Endothelial cell of umbilical vein (primary cell): ENCODE results near the gene NCOA7. TPM values are rescaled to one million over a fixed set of nuclear protein-coding genes. Genes with fewer than 3 reads are reported as not detected.

Experiments
- BruUV-seq: library from RNA; stranded (reverse); fragments of 400-500 nt; replicated peaks from 2 replicates; lab custom pipeline; 2021; lab: Mats Ljungman, UMichigan
- CTCF ChIA-PET: fragments of 300-600, 350-600 bp; sonication (Branson Sonifier 250); formaldehyde crosslinking; loops from one replicate; lab custom pipeline; 2021; ENCODE audit warnings: antibody characterized with exemption, inconsistent platforms; lab: Charles Lee
- POLR2A ChIA-PET: fragments of 300-600, 350-600 bp; sonication (Branson Sonifier 250); formaldehyde crosslinking; loops from one replicate; lab custom pipeline; 2021; ENCODE audit warnings: antibody characterized with exemption, inconsistent platforms; lab: Charles Lee
- DNase-seq: peaks from one replicate; pipeline ENCODE4 v3.0.0-alpha.2; 2011; ENCODE audit warnings: low read depth, low spot score
- FAIRE-seq: peaks from 2 replicates; lab custom pipeline; 2011; peaks lifted over from hg19 to GRCh38; lab: Jason Lieb, UNC
- H2AFZ ChIP-seq: 2 replicates; pipeline ENCODE4 v1.6.0; 2012; ENCODE audit warnings: low read depth, low read length, control low read depth, inconsistent platforms
- H3K27ac ChIP-seq: 2 replicates; pipeline ENCODE4 v1.5.1; 2011; ENCODE audit warnings: low read depth, mild to moderate bottlenecking, control low read depth, low read length, moderate library complexity; ENCODE audit not compliant: insufficient read depth
- H3K27me3 ChIP-seq, 2 experiments: 2 replicates each; pipeline versions ENCODE4 v1.6.0 to v1.6.1; 2011; ENCODE audit warnings: low read length in 2 of 2, mixed read lengths in 1 of 2; ENCODE audit not compliant: control insufficient read depth in 2 of 2, insufficient read depth in 2 of 2
- H3K36me3 ChIP-seq, 2 experiments: 2 replicates in 1 of 2; 3 replicates in 1 of 2; pipeline ENCODE4 v1.5.1; 2011; ENCODE audit warnings: low read length in 2 of 2, mild to moderate bottlenecking in 1 of 2, moderate library complexity in 1 of 2; ENCODE audit not compliant: control insufficient read depth in 2 of 2, insufficient read depth in 2 of 2; ENCODE audit errors: extremely low read depth in 1 of 2
- H3K4me1 ChIP-seq: 3 replicates; pipeline ENCODE4 v1.5.1; 2011; ENCODE audit warnings: mild to moderate bottlenecking, low read length; ENCODE audit not compliant: control insufficient read depth, insufficient read depth; ENCODE audit errors: extremely low read depth
- H3K4me2 ChIP-seq: 2 replicates; pipeline ENCODE4 v1.6.1; 2011; ENCODE audit warnings: low read length, control low read depth, mixed read lengths; ENCODE audit not compliant: insufficient read depth
- H3K4me3 ChIP-seq, 3 experiments: fragments of 200-600 bp in 1 of 3; sonication (generic), shearing (Covaris generic) in 1 of 3; replicated peaks in 1 of 3; 2 replicates each; pipeline ENCODE4 v1.5.1; 2011 to 2016; ENCODE audit warnings: control low read depth in 3 of 3, low read length in 3 of 3, mild to moderate bottlenecking in 2 of 3, inconsistent platforms in 1 of 3, low read depth in 1 of 3, moderate library complexity in 1 of 3; ENCODE audit not compliant: insufficient read depth in 1 of 3
- H3K79me2 ChIP-seq: 2 replicates; pipeline ENCODE4 v1.6.0; 2012; ENCODE audit warnings: low read length, inconsistent platforms; ENCODE audit not compliant: control insufficient read depth, insufficient read depth
- H3K9ac ChIP-seq: replicated peaks from 2 replicates; pipeline ENCODE3; 2011; ENCODE audit warnings: low read length, control low read depth; ENCODE audit not compliant: insufficient read depth; ENCODE audit errors: extremely low read depth
- H3K9me1 ChIP-seq: replicated peaks from 3 replicates; pipeline ENCODE4 v1.6.0; 2011; ENCODE audit warnings: mild to moderate bottlenecking, low read length; ENCODE audit not compliant: control insufficient read depth, insufficient read depth; ENCODE audit errors: extremely low read depth
- H3K9me3 ChIP-seq: replicated peaks from 2 replicates; pipeline ENCODE4 v1.5.1; 2012; ENCODE audit warnings: low read length, inconsistent platforms; ENCODE audit not compliant: control insufficient read depth, insufficient read depth
- H4K20me1 ChIP-seq: replicated peaks from 2 replicates; pipeline ENCODE3; 2011; ENCODE audit warnings: mild to moderate bottlenecking, low read length; ENCODE audit not compliant: control insufficient read depth, insufficient read depth; ENCODE audit errors: extremely low read depth
- FOS ChIP-seq: IDR thresholded peaks from 2 replicates; pipeline ENCODE4 v1.6.1; 2011; ENCODE audit warnings: mild to moderate bottlenecking, low read length, moderate library complexity, borderline replicate concordance; ENCODE audit not compliant: insufficient read depth
- GATA2 ChIP-seq: IDR thresholded peaks from 2 replicates; pipeline ENCODE4 v1.7.0; 2011; ENCODE audit warnings: low read depth, mild to moderate bottlenecking, moderate library complexity, mixed read lengths, low read length; ENCODE audit not compliant: insufficient read length, insufficient read depth
- JUN ChIP-seq: IDR thresholded peaks from 2 replicates; pipeline ENCODE4 v1.6.1; 2011; ENCODE audit warnings: borderline replicate concordance, low read depth; ENCODE audit not compliant: insufficient read length, insufficient read depth
- MYC ChIP-seq: IDR thresholded peaks from one replicate; pipeline ENCODE4 v1.6.1; 2011; ENCODE audit warnings: mild to moderate bottlenecking, low read depth, low read length
- POLR2A ChIP-seq: IDR thresholded peaks from 2 replicates; pipeline ENCODE4 v1.6.1; 2012; ENCODE audit warnings: low read depth, mild to moderate bottlenecking, control low read depth, low read length
- POLR2AphosphoS5 ChIP-seq: IDR thresholded peaks from 2 replicates; pipeline ENCODE4 v1.6.1; 2012; ENCODE audit warnings: low read depth, mild to moderate bottlenecking, control low read depth, low read length, moderate library complexity; ENCODE audit not compliant: insufficient read depth
- dilution Hi-C: fragments of 300-500 bp; cut with MboI; formaldehyde crosslinking; loops from one replicate; pipeline ENCODE4 v1.15.0; 2019; ENCODE audit warnings: low sequenced_read_pairs; ENCODE audit not compliant: extremely low pct_ligation_motif_present
- intact Hi-C: fragments of 100-400 bp; cut with micrococcal nuclease; formaldehyde crosslinking; loops from one replicate; pipeline ENCODE4 v1.10.0; 2022
- polyA plus RNA-seq, 4 experiments: library from polyadenylated mRNA; depleted of rRNA in 3 of 4; stranded (reverse) in 3 of 4; unstranded in 1 of 4; fragments of >200 nt; gene quantifications; 2 replicates each; pipeline versions ENCODE4 v1.2.1 to v1.2.3, GENCODE V29; 2011 to 2012; ENCODE audit warnings: missing spikeins in 1 of 4
- total RNA-seq: library from RNA; stranded (reverse); gene quantifications from 2 replicates; pipeline ENCODE4 v1.2.3, GENCODE V29; 2021
- TF ChIP-seq, protein P1 (sequence below), 2 donors: IDR thresholded peaks; 1 replicate in 1 of 2; 2 replicates in 1 of 2; pipeline ENCODE4 v1.5.1; 2011; ENCODE audit warnings: low read length in 2 of 2, mild to moderate bottlenecking in 2 of 2, moderate library complexity in 2 of 2, control low read depth in 1 of 2, inconsistent platforms in 1 of 2, low read depth in 1 of 2; ENCODE audit not compliant: insufficient read depth in 1 of 2; ENCODE audit errors: extremely low read depth in 1 of 2
- TF ChIP-seq, protein P2 (sequence below): IDR thresholded peaks from 2 replicates; pipeline ENCODE4 v1.6.1; 2011; ENCODE audit not compliant: insufficient read depth, insufficient read length

Gene NCOA7
- total and polyA plus RNA-seq, 2 donors (not counting 3 experiments of a cell fraction or from before 2014, with no cell fraction given) = 27.7 to 71.2 TPM

GRCh38 chr6:125961117-125961516 lies 170.4 kb downstream of the NCOA7 start:
- FAIRE-seq (no peak), DNase-seq (no peak)
- H3K4me2 ChIP-seq = no peak overlapping the region
- POLR2A ChIA-PET = no interaction called here
- H3K9me1 ChIP-seq = no peaks in the 10 kb centered on the region
- no peak overlapping the region for H3K9ac ChIP-seq
- no peak overlapping the region for H3K27ac ChIP-seq
- no peaks in the 10 kb centered on the region for H3K27me3 ChIP-seq
- H3K4me3 ChIP-seq = no peak overlapping the region
- BruUV-seq = no TSS peak
- no peaks in the 10 kb centered on the region for H3K79me2 ChIP-seq
- H3K36me3 ChIP-seq = no peaks in the 10 kb centered on the region
- TF ChIP-seq GATA2 (no peak), POLR2A (no peak), MYC (no peak), FOS (no peak), JUN (no peak), POLR2AphosphoS5 (no peak)
- TF ChIP-seq, protein P1, sequence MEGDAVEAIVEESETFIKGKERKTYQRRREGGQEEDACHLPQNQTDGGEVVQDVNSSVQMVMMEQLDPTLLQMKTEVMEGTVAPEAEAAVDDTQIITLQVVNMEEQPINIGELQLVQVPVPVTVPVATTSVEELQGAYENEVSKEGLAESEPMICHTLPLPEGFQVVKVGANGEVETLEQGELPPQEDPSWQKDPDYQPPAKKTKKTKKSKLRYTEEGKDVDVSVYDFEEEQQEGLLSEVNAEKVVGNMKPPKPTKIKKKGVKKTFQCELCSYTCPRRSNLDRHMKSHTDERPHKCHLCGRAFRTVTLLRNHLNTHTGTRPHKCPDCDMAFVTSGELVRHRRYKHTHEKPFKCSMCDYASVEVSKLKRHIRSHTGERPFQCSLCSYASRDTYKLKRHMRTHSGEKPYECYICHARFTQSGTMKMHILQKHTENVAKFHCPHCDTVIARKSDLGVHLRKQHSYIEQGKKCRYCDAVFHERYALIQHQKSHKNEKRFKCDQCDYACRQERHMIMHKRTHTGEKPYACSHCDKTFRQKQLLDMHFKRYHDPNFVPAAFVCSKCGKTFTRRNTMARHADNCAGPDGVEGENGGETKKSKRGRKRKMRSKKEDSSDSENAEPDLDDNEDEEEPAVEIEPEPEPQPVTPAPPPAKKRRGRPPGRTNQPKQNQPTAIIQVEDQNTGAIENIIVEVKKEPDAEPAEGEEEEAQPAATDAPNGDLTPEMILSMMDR (IDR thresholded peaks at IDR 0.05; ENCODE audit: extremely low read depth in 1 of 2, insufficient read depth in 1 of 2, low read depth in 1 of 2, low read length in 2 of 2) = no peak
- TF ChIP-seq, protein P2, sequence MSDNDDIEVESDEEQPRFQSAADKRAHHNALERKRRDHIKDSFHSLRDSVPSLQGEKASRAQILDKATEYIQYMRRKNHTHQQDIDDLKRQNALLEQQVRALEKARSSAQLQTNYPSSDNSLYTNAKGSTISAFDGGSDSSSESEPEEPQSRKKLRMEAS = no peak
- H3K9me3 ChIP-seq = no peaks in the 10 kb centered on the region
- intact Hi-C loops (no loop called here), dilution Hi-C loops (no loop called here)
- no peaks in the 10 kb centered on the region for H4K20me1 ChIP-seq
- no peak overlapping the region for H2AFZ ChIP-seq
- H3K4me1 ChIP-seq = peaks cover 12% of the 10 kb centered on the region
- CTCF ChIA-PET = interaction anchor here (1.2 kb wide), 2 partner anchors 13 to 173 kb away, joined by 3 to 8 read pairs; no protein-coding TSS in a partner anchor
